Measurements from ENCODE around the gene GRID2. TPM values are rescaled to one million over a fixed set of nuclear protein-coding genes. Genes with fewer than 3 reads are reported as not detected.

The GRID2 gene
- total and polyA plus RNA-seq, 2 of the 4 experiments (the other 2 are of a cell fraction): under 0.01 TPM; not detected in 1

DNA sequence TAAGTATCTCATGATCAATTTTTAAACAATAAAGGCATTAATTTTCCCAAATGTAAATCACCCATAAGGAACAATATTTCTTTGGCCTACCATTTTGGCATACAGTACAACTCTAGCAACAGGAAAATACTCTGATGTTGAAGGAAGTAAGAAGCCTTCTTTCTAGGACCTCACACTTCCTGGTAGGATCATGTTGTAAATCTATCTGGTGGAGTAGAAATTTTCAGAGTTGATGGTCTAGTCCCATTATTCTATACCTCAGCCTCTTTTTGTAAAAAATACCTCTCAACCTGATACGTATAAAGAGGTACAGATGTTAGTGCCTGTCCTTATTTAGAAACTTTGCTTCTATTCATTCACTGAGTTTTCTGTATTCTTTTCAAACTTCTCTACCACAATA is 40.2 kb upstream of the GRID2 start:
- ChIA-PET POLR2A (ENCODE audit: unreplicated experiment) (no interaction called here), CTCF (no interaction called here)
- Histone ChIP-seq H3K4me1 (ENCODE audit: control insufficient read depth, insufficient read depth, low read length) (no peaks in the 10 kb centered on the region), H2AK5ac (ENCODE audit: low read depth, low read length) (no peak overlapping the region), H2BK5ac (ENCODE audit: low read depth, low read length, poor library complexity, severe bottlenecking) (no peak overlapping the region), H3K4me3 (ENCODE audit: insufficient read depth, low read depth, low read length) (no peak overlapping the region), H3K18ac (ENCODE audit: low read depth, low read length) (no peak overlapping the region), H4K91ac (ENCODE audit: insufficient read depth, low read depth, low read length) (no peak overlapping the region), H2BK120ac (ENCODE audit: low read depth, low read length) (no peak overlapping the region), H4K8ac (ENCODE audit: low read depth in 2 of 2, low read length in 2 of 2) (no peak overlapping the region), H3K4ac (ENCODE audit: low read depth, low read length) (no peak overlapping the region), H4K20me1 (ENCODE audit: insufficient read depth, low read length) (no peaks in the 10 kb centered on the region), H3K79me1 (ENCODE audit: low read depth in 1 of 2, low read length in 2 of 2) (no peaks in the 10 kb centered on the region), H3K56ac (ENCODE audit: extremely low read depth, insufficient read depth, low read length) (no peak overlapping the region), H3K9me1 (ENCODE audit: insufficient read depth, low read length) (no peaks in the 10 kb centered on the region), H4K5ac (ENCODE audit: low read depth, low read length) (no peak overlapping the region), H2AK9ac (replicated peaks; ENCODE audit: low read depth, low read length, poor library complexity) (no peak overlapping the region), H3K9ac (ENCODE audit: low read depth, low read length) (no peak overlapping the region), H3K23ac (ENCODE audit: low read depth, low read length) (no peak overlapping the region), H2BK20ac (ENCODE audit: low read depth, low read length) (no peak overlapping the region), H3K36me3 (ENCODE audit: control insufficient read depth, insufficient read depth, low read length) (no peaks in the 10 kb centered on the region), H2AFZ (replicated peaks; ENCODE audit: low read length, poor library complexity) (no peak overlapping the region), H3K9me3 (ENCODE audit: control insufficient read depth, insufficient read depth, low read length) (no peaks in the 10 kb centered on the region), H2BK15ac (ENCODE audit: low read depth, low read length) (no peak overlapping the region), H3K4me2 (ENCODE audit: low read depth, low read length) (no peak overlapping the region), H3K27me3 (ENCODE audit: control insufficient read depth, insufficient read depth, low read length) (no peaks in the 10 kb centered on the region), H3K14ac (replicated peaks; ENCODE audit: low read depth, low read length) (no peak overlapping the region), H3K27ac (ENCODE audit: insufficient read depth, low read length) (no peak overlapping the region)
- no CpG with 5 or more reads among the region's 1 CpG for WGBS, 2 experiments (ENCODE audit: extremely low coverage in 2 of 2, insufficient read length in 1 of 2)
- ATAC-seq (ENCODE audit: low read depth): no peak
- TF ChIP-seq FOS (IDR thresholded peaks at IDR 0.05; ENCODE audit: low read depth, low read length) (no peak), RCOR1 (IDR thresholded peaks at IDR 0.05; ENCODE audit: insufficient replicate concordance, low read length) (no peak), RAD21 (IDR thresholded peaks at IDR 0.05; ENCODE audit: low read length) (no peak), RFX5 (IDR thresholded peaks at IDR 0.05; ENCODE audit: low read depth, low read length) (no peak), CHD1 (IDR thresholded peaks at IDR 0.05; ENCODE audit: low read depth, low read length) (no peak), BHLHE40 (IDR thresholded peaks at IDR 0.05; ENCODE audit: low read depth, low read length) (no peak), NFE2L2 (IDR thresholded peaks at IDR 0.05; ENCODE audit: low read depth, low read length) (no peak), ELK1 (IDR thresholded peaks at IDR 0.05; ENCODE audit: borderline replicate concordance, low read depth, low read length) (no peak), CEBPB (IDR thresholded peaks at IDR 0.05; ENCODE audit: low read depth, low read length) (no peak), SMC3 (IDR thresholded peaks at IDR 0.05; ENCODE audit: low read depth, low read length) (no peak), MAZ (IDR thresholded peaks at IDR 0.05; ENCODE audit: borderline replicate concordance, low read depth, low read length) (no peak), POLR2A (IDR thresholded peaks at IDR 0.05; ENCODE audit: low read depth, low read length) (no peak)
- TF ChIP-seq, protein P1, sequence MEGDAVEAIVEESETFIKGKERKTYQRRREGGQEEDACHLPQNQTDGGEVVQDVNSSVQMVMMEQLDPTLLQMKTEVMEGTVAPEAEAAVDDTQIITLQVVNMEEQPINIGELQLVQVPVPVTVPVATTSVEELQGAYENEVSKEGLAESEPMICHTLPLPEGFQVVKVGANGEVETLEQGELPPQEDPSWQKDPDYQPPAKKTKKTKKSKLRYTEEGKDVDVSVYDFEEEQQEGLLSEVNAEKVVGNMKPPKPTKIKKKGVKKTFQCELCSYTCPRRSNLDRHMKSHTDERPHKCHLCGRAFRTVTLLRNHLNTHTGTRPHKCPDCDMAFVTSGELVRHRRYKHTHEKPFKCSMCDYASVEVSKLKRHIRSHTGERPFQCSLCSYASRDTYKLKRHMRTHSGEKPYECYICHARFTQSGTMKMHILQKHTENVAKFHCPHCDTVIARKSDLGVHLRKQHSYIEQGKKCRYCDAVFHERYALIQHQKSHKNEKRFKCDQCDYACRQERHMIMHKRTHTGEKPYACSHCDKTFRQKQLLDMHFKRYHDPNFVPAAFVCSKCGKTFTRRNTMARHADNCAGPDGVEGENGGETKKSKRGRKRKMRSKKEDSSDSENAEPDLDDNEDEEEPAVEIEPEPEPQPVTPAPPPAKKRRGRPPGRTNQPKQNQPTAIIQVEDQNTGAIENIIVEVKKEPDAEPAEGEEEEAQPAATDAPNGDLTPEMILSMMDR (conservative IDR thresholded peaks at IDR 0.05; ENCODE audit: low read depth, low read length): no peak
- no peak for DNase-seq
- no TSS peak for BruUV-seq (replicated peaks)
- intact Hi-C loops (cut with micrococcal nuclease) (no loop called here), in situ Hi-C loops (cut with MboI; ENCODE audit: low sequenced_read_pairs) (no loop called here), dilution Hi-C loops (cut with HindIII; ENCODE audit: low sequenced_read_pairs, unreplicated experiment) (no loop called here)
